GM19193 (cell line): ENCODE measurements around the gene BFAR.

Source experiments
- POLR2A ChIP-seq: IDR thresholded peaks from 4 replicates; pipeline ENCODE4 v1.6.1; 2011; ENCODE audit not compliant: insufficient read depth, insufficient read length; ENCODE audit errors: extremely low read depth

BFAR gene

GRCh38 chr16:14628806-14629611 lies 3.7 kb upstream of the BFAR start:
- TF ChIP-seq POLR2A: no peak

GRCh38 chr16:14629612-14629918 lies 3.2 kb upstream of the BFAR start:
- TF ChIP-seq POLR2A: no peak

GRCh38 chr16:14629919-14630619 lies 2.7 kb upstream of the BFAR start, which contains the start of gene PARN:
PARN (minus strand) TSS chr16:14630260; CDS start chr16:14630125, 135 bp downstream.
- TF ChIP-seq POLR2A: peak; percentile 98

GRCh38 chr16:14634389-14634725 lies 1.6 kb downstream of the BFAR start:
- TF ChIP-seq POLR2A: no peak

GRCh38 chr16:14635395-14636165 lies 2.8 kb downstream of the BFAR start:
- no peak for TF ChIP-seq POLR2A

- TF ChIP-seq POLR2A: no peak
Measured at GRCh38 chr16:14640538-14640937, 7.8 kb downstream of the BFAR start.

- no peak for TF ChIP-seq POLR2A
Measured at GRCh38 chr16:14641206-14641605, 8.5 kb downstream of the BFAR start.

GRCh38 chr16:14641926-14642325 lies 9.2 kb downstream of the BFAR start:
- no peak for TF ChIP-seq POLR2A

GRCh38 chr16:14649816-14650215 lies 17.1 kb downstream of the BFAR start:
- TF ChIP-seq POLR2A: no peak

GRCh38 chr16:14650629-14651028 lies 17.9 kb downstream of the BFAR start:
- no peak for TF ChIP-seq POLR2A

- TF ChIP-seq POLR2A: no peak
Measured at GRCh38 chr16:14652726-14653125, 20.0 kb downstream of the BFAR start.

- TF ChIP-seq POLR2A: no peak
Measured at GRCh38 chr16:14658063-14658462, 25.3 kb downstream of the BFAR start.

GRCh38 chr16:14667347-14668266 lies 34.9 kb downstream of the BFAR start:
- TF ChIP-seq POLR2A: no peak

- no peak for TF ChIP-seq POLR2A
Measured at GRCh38 chr16:14668556-14669223, 35.9 kb downstream of the BFAR start.
